Measurements from ENCODE around the gene COL6A2. TPM values are rescaled to one million over a fixed set of nuclear protein-coding genes. Genes with fewer than 3 reads are reported as not detected.
"Not testable (repeated sequence)": the region's sequence is repeated elsewhere in the genome, so short reads cannot be mapped to it uniquely, and the experiment has no call there.

The COL6A2 gene
- total RNA-seq, 1 donor from 2014 or later = 12.6 TPM

- Histone ChIP-seq H3K27me3 (ENCODE audit: control insufficient read depth, insufficient read depth, low read length) (no peaks in the 10 kb centered on the region), H3K4me3 (ENCODE audit: low read depth, low read length) (no peak overlapping the region), H3K36me3 (ENCODE audit: control insufficient read depth, insufficient read depth, low read length) (no peaks in the 10 kb centered on the region)
- TF ChIP-seq CTCF (IDR thresholded peaks at IDR 0.05; ENCODE audit: insufficient read depth, low read length, severe bottlenecking) = no peak
- no peak for DNase-seq (ENCODE audit: low read depth)
- no peak for FAIRE-seq
Measured at GRCh38 chr21:46172863-46173528, 75.1 kb downstream of the COL6A2 start.

- FAIRE-seq (no peak), DNase-seq (ENCODE audit: low read depth) (no peak)
- no peak for TF ChIP-seq CTCF (IDR thresholded peaks at IDR 0.05; ENCODE audit: insufficient read depth, low read length, severe bottlenecking)
- Histone ChIP-seq H3K36me3 (ENCODE audit: control insufficient read depth, insufficient read depth, low read length) (no peaks in the 10 kb centered on the region), H3K4me3 (ENCODE audit: low read depth, low read length) (no peak overlapping the region), H3K27me3 (ENCODE audit: control insufficient read depth, insufficient read depth, low read length) (no peaks in the 10 kb centered on the region)
Measured at GRCh38 chr21:46173573-46173972, 75.7 kb downstream of the COL6A2 start.

GRCh38 chr21:46176443-46177129 lies 78.7 kb downstream of the COL6A2 start:
- not testable (repeated sequence) for H3K27me3 ChIP-seq (ENCODE audit: control insufficient read depth, insufficient read depth, low read length); DNase-seq (ENCODE audit: low read depth); H3K36me3 ChIP-seq (ENCODE audit: control insufficient read depth, insufficient read depth, low read length); H3K4me3 ChIP-seq (ENCODE audit: low read depth, low read length); FAIRE-seq

- DNase-seq (ENCODE audit: low read depth) = no peak
- TF ChIP-seq CTCF (IDR thresholded peaks at IDR 0.05; ENCODE audit: insufficient read depth, low read length, severe bottlenecking) = no peak
- no peak for FAIRE-seq
- Histone ChIP-seq H3K36me3 (ENCODE audit: control insufficient read depth, insufficient read depth, low read length) (no peaks in the 10 kb centered on the region), H3K4me3 (ENCODE audit: low read depth, low read length) (no peak overlapping the region), H3K27me3 (ENCODE audit: control insufficient read depth, insufficient read depth, low read length) (no peaks in the 10 kb centered on the region)
Measured at GRCh38 chr21:46178961-46179360, 81.0 kb downstream of the COL6A2 start.

Other genes starting within 250 kb of the COL6A2 start
- gene COL6A1, start 116.3 kb upstream of the COL6A2 start, total RNA-seq = 1.9 and 12.9 TPM in 2 replicates
- not detected in 2 replicates for gene FTCD, start 57.5 kb downstream of the COL6A2 start, total RNA-seq
- 0.64 and 1.1 TPM in 2 replicates for gene SPATC1L, start 86.3 kb downstream of the COL6A2 start, total RNA-seq
- 29.6 and 43.7 TPM in 2 replicates for gene LSS, start 130.7 kb downstream of the COL6A2 start, total RNA-seq
- 70.8 and 80.5 TPM in 2 replicates for gene MCM3AP, start 187.5 kb downstream of the COL6A2 start, total RNA-seq
- 15.4 and 17.4 TPM in 2 replicates for gene YBEY, start 188.2 kb downstream of the COL6A2 start, total RNA-seq
- gene C21orf58, start 225.8 kb downstream of the COL6A2 start, total RNA-seq = 0.53 and 0.77 TPM in 2 replicates
- 11.1 and 11.3 TPM in 2 replicates for gene PCNT, start 226.0 kb downstream of the COL6A2 start, total RNA-seq